GOT3 (cell line): ENCODE measurements around the gene ZBP1.

ENCODE experiments used
- DNase-seq: peaks from one replicate; lab custom pipeline; 2025; ENCODE audit warnings: mixed read lengths; lab: John Stamatoyannopoulos, UW

The ZBP1 gene

GRCh38 chr20:57586370-57586793 lies 33.8 kb downstream of the ZBP1 start:
- no peak for DNase-seq

- DNase-seq, result no peak
Observed at GRCh38 chr20:57585466-57586213, 34.6 kb downstream of the ZBP1 start.

GRCh38 chr20:57584768-57585461 lies 35.3 kb downstream of the ZBP1 start:
- DNase-seq, result no peak

DNA sequence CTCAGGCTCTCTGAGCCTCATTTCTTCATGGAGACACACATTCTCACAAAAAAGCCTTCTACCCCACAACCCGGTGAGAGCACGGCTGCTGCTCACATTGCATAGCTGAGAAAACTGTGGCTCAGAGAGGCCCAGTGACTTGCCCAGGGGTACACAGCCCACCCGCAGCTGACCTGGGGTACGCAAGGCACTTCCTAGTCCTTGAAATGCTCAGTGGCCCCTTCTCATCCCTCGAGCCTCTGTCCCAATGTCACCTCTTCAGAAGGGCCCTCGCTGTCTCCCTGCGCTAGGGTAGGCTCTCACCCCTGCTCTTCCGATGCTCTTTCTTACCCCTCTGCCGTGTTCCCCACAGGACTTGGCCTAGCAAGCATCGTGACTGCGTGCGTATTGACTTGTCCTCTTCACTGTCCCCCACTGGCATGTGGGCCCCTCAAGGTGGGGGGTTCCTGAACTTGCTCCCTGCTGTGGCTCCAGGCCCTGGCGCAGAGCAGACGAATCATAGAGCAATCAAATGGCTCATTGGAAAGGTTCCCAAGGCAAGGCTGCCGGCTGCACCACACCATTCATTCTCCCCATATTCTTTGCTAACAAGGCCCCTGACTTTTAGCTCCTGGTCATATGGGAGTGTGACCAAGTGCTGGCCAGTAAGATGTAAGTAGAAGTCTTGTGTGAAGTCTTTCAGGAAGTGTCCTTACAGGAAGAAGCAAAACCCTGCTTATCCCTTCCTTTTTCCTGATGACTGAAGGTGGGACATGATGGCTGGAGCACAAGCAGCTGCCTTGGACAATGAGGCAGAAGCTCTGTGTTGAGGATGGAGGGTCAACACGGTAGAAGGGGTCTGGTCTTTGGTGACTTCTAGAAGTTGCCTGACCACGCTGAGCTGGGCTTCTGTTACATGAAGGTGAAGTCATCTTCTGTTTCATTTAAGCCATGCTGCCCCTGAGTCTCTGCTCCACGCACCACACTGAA lies 36.7 kb downstream of the ZBP1 start:
- no peak for DNase-seq

DNA sequence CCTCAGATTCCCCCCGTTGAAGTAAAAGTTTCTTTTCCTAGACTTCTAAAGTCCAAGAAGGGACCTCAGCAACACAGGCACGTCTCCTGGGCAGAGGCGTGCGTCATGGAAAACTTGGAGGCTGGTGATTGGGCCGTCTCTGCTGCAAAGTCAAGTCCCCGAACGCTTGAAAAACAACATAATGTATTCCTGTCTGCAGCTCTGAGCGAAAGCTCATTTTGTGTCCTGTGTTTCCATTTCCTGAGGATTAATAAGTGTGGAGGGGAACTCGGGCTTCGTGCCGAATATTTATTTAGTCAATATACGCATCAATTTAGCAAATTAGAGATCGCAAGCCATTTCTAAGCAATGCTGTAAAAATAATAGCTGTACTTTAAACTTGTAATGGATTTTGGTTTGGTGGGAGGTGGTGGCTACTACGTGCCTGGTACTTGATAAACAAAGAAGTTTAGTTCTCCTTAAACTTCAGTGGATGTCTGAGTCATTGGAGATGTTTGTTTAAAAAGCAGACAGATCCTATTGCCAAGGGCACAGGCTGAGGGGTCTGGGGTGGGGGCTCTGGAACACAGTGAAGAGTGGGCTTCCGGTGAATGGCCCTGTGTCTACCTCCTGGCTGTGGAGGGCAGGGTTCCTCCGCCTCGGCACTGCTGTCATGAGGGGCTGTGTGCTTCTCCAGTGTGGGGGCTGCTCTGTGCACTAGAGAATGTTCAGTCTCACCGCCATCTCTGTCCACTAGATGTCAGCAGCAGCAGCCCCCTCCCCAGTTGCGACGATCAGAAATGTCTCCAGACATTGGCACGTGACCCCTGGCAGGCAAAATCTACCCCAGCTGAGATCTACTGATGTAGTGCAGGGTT lies 37.6 kb downstream of the ZBP1 start:
- DNase-seq, result no peak

DNA sequence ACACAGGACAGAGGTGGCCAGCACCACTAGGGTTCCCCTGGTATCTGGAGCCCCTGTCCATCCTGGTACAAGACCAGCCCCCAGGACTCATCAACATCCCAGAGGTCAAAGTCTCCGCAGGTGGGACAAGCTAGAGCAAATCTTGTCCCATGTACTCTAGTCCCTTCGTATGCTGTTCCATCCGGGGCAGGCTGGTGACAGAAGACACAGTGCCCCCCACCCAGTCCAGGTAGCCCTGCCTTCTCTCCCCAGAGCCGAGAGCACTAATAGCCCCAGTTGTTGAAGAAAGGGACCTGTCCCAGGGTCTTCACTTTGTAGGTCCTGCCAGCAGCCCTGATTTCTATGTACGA lies 38.2 kb downstream of the ZBP1 start:
- DNase-seq, result no peak

- DNase-seq, result no peak
Observed at GRCh38 chr20:57581202-57582028, 38.8 kb downstream of the ZBP1 start.

GRCh38 chr20:57580478-57581201 lies 39.6 kb downstream of the ZBP1 start:
- DNase-seq, result no peak

- no peak for DNase-seq
Observed at GRCh38 chr20:57579898-57580447, 40.3 kb downstream of the ZBP1 start.

DNA sequence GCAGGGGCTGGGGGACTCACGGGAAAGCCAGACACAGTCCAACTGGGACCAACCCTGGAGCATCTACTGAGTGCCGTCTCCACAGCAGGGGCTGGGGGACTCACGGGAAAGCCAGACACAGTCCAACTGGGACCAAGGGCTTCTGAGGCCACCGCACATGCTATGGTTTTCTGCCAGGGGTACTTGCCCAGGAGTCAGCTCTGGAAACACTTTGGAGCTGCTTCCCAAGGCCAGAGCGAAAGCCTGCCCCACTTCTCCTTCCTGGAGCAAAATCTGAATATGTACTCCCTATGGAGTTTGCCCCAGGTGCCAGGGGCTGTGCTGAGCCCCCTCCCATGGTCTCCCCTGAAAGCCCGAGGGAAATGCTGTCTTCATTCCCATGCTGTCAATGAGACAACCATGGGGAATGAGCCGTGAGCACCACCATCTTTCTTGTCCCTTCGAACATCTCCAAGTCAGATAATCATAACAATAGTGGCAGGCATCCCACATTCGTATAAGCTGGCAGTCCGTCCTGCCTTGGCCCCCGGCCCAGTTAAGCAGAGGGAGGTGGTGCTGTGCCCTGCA lies 40.8 kb downstream of the ZBP1 start:
- DNase-seq, result no peak

- DNase-seq, result no peak
Observed at GRCh38 chr20:57578476-57579165, 41.6 kb downstream of the ZBP1 start.

- DNase-seq, result no peak
Observed at GRCh38 chr20:57577679-57578475, 42.3 kb downstream of the ZBP1 start.

GRCh38 chr20:57576617-57577550 lies 43.3 kb downstream of the ZBP1 start:
- no peak for DNase-seq

DNA sequence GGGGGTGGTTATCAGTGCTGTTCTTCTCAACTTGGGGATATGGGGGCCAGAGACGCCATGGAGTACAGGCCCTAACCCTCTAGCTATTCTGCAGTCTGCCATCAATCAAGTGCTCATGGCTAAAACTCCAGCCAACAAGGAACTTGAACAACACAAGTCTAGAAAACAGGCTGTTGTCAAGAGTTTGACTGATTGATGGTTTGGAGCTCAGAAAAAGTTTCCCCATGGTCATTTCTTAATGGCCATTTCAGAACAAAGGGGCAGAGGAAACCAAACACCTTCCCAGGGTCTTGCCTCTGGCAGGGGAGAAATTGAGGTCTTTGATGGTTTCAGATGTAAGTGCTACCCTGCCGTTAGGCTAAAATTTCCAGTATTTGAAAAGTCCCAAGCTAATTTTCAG lies 44.2 kb downstream of the ZBP1 start:
- DNase-seq, result no peak

DNA sequence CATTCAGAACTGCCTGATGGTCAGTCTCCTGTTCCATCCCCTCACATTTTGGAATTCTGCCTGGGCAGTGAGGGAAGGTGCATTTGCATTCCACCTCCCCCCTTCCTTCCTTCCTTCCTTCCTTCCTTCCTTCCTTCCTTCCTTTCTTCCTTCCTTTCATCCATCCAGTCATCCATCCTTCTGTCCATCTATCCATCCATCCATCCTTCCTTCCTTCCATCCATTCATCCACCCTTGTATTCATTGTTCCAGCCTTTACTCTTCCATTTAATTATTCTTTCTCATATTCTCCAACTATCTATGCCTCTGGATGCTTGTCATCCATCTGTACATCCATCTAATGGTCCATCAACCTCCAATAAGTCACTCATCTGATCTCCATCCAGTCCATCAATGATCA lies 45.3 kb downstream of the ZBP1 start:
- no peak for DNase-seq

- DNase-seq, result no peak
Observed at GRCh38 chr20:57573894-57574293, 46.3 kb downstream of the ZBP1 start.

DNA sequence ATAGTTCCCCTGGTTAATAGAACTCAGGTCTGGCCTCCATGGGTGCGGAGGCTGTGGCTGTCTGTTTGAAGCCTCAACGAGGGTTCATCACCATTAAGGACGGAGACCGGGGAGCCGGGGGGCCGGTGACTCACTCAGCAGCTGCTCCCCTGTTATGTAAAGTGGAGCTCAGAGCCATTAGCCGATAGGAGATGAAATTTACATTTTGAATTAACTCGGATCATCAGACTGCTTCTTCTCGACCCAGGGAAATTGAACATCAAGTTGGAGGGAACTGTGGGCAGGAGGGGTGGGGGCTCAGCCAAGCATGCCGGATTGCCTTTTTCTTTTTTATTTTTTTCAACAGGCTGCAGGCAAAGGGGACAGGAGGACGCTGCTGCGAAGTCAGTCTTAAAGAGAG lies 47.0 kb downstream of the ZBP1 start:
- DNase-seq, result no peak
